Hepatic stellate cell (primary cell): ENCODE measurements around the gene CLEC9A.
"Not testable (repeated sequence)": the region's sequence is repeated elsewhere in the genome, so short reads cannot be mapped to it uniquely, and the experiment has no call there.

ENCODE experiments used
- DNase-seq: peaks from one replicate; pipeline ENCODE4 v3.0.0; 2011; ENCODE audit warnings: low spot score

CLEC9A gene

DNA sequence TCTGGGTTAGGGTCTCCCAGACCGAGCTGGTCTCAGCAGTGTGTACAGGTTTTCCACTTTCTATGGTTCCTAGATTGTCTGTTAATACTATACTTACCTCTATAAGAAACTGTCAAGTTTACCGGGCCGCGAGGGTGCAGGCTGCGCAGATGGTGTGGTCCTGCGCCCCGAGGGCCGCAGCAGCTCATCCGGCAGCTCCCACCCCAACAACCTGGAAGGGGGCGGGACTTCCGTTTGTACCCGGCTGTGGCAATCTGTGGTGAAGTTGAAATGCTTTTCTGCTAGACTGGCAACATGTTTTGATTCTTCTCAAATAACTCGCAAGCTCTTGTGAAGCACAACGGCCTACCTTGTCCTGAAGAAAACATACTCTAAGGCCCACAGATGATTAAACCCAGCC is at the start of gene CLEC9A:
TSS of gene CLEC9A (plus strand) at position 237 of the 400 bp plus-strand sequence. CDS start 22,006 bp downstream, outside the sequence.
- no peak for DNase-seq

- no peak for DNase-seq
Measured at GRCh38 chr12:9991876-9992275, 38.6 kb upstream of the CLEC9A start.

GRCh38 chr12:9992296-9992695 is 38.2 kb upstream of the CLEC9A start:
- no peak for DNase-seq

DNA sequence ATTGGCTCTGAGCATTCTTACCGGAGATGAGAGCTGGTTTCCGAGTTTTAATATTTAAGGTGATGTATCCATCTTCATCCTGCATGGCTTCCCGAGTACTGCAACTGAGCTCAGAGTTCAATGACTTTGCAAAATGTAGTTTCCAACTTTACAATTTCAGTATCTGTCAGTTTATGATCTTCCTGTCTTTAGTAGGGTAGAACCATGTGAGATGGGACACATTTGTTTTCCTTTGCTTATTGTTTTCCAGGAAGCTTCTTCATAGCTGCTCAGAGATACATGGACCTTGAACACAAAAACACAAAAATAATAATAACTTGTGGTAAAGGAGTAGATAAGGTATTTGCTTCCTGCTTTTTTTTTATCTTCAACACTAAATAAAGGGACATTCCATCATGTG is 31.5 kb upstream of the CLEC9A start, which contains the start of gene CLEC1B:
TSS of gene CLEC1B (minus strand) at position 106 of the 400 bp plus-strand sequence. CDS start at position 85, 21 bp downstream.
- no peak for DNase-seq

- no peak for DNase-seq
Measured at GRCh38 chr12:10001171-10001776, 29.2 kb upstream of the CLEC9A start.

DNA sequence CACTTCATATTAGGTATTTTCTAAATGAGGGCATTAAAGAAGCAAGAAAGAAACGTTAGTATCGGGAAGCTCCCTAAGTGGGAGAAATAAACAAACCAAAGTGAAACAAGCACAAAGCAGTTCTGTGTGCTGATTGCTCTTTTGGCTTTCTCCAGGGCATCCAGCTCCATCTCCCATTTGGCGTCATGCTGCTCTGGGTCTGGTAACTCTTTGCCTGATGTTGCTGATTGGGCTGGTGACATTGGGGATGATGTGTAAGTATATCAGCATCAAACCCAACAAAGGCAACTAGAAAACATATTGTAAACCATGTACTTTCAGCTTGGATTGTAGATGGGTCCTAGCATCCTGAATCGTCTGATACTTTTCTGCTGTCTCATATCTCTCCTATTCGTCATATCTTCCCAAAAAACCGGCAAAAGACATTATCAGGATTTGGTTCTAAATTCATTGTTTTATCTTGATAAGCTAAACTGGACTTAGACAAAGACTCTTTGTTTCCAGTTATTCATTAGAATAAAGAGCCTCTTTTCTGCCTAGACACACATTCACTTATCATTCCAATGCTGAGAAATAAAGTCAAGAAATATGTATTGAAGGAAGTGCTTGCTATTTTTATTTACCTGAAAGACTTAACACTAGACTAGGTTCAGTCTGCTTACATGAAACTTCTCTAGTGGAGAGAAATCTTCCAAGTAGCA is 17.7 kb upstream of the CLEC9A start:
- no peak for DNase-seq

- DNase-seq: no peak
Measured at GRCh38 chr12:10015450-10015849, 15.0 kb upstream of the CLEC9A start.

DNA sequence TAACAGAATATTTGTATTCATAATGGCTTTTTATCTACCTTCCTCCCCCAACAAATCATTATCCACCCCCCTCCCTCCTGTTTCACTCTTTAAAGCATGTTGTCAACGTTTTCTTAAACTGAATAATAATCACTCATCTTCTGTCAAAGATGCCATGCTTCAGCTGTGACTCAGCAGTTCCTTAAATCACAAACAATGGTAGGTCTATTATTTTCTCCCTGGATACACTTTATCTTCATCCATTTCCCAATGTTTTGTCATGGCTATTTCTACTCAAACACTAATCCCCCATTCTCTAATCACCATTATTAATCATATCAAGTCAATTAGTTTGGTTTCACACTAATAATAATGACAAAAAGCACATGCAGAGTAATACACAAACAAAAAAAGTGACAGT is 13.6 kb upstream of the CLEC9A start:
- no peak for DNase-seq

DNA sequence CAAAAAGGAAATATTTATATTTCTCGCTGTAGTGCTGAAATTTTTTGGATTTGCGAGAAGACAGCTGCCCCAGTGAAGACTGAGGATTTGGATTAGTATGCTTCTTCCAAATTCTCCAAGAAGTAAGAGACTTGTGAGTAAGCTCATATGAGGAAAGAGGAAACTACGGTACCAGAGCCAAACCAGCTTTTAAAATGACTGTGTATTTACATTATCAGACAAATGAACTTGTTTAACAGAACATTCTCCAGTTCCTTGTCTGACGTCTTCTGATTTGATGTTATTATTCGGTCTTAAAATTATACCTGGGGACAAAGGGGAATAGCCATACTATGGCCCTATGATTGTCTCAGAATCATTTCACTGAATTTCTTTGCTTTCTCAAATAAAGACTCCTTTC is 12.1 kb upstream of the CLEC9A start:
- no peak for DNase-seq

DNA sequence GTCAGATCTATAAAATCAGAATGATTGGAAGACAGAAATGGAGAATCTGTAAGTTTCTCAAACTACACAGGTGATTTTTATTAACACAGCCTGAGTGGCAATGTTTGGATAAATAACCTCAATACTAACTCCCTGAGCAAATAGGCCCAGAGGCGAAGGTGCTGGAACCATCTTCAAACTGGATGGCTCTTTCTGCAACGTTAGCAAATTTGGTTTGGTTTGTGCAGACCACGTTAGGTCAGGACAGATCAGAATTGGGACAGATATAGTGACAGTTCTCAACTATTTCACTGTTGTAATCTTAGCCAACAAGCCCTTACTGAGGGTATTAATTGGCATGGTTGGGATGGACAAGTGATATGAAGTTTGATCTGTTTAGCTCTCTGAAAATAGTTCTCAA is 9.1 kb upstream of the CLEC9A start:
- no peak for DNase-seq

DNA sequence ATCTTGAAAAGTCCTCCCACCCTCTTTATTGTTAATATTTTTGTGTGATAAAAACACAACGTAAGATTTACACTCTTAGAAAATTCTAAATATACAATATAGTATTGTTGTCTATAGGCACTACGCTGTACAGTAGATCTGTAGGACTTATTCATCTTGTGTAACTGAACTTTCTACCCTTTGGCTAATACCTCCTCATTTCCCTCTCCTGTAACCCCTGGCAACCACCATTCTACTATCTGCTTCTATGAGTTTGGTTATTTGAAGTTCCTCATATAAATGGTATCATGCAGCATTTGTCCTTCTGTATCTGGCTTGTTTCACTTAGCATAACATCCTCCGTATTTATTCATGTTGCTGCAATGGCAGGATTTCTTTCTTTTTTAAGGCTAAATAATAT is 5.2 kb upstream of the CLEC9A start:
- DNase-seq: no peak

DNA sequence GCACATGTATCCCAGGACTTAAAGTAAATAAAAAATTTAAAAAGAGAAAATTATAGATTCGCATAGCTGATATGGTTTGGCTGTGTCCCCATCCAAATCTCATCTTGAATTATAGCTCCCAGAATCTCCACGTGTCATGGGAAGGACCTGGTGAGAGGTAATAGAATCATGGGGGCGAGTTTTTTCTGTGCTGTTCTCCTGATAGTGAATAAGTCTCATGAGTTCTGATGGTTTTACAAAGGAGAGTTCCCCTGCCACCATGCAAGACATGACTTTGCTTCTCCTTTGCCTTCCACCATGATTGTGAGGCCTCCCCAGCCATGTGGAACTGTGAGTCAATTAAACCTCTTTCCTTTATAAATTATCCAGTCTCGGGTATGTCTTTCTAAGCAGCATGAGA is 3.8 kb upstream of the CLEC9A start:
- DNase-seq: not testable (repeated sequence)

DNA sequence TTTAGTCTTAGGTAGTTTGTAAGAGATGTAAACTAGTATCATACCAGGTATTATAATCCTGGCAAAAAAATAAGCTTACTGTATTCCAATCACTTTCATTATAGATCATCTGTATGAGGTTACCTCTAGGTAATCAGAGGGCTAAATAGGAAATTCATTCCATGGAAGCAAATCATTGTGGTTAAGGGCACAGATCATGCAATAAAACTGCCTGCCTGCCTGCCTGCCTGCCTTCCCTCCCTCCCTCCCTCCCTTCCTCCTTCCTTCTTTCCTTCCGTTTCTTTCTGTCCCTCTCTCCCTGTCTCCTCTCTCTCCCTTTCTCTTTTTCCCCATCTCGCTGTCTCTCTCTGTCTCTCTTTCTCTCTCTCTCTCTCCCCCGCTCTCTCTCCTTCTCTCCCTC is 3.2 kb upstream of the CLEC9A start:
- no peak for DNase-seq

DNA sequence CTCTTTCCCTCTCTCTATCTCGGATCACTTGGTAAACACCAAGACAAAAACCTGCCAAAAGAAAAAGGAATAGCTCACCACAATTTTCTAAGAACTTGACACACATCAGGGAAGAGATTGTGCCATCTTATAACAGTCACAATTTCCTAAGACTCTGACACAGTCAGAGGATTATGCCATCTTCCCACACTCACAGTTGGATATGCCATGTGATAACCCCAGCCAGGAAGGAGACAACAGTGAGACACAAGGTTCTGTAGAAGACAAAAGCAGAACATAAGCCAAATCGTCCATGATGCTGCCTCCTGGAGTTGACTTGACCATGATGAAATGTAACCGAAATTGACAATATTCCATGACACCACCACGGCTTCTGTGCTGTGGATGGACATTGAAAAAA is 2.8 kb upstream of the CLEC9A start:
- no peak for DNase-seq

GRCh38 chr12:10031321-10031720 is 839 bp downstream of the CLEC9A start:
- no peak for DNase-seq

DNA sequence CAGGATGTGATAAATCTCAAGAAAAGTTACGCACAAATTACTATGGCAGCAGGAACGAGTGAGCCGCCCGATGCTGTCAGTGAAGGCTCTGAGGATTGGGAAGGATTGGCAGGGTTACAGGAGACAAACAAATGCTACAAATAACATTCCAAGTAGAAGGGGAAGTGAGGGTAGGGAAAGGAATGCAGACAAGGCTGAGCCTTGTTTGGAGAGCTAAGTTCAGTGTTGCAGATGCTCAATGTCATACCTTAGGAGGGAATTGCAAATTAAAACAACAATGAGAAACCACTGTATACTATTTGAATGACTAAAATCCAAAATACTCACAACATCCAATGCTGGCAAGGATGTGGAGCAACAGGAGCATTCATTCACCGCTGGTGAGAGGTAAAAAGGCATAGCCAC is 1.3 kb downstream of the CLEC9A start:
- peak; percentile 63 for DNase-seq

GRCh38 chr12:10033783-10034545 is 3.5 kb downstream of the CLEC9A start:
- no peak for DNase-seq

GRCh38 chr12:10042167-10042566 is 11.7 kb downstream of the CLEC9A start:
- no peak for DNase-seq

DNA sequence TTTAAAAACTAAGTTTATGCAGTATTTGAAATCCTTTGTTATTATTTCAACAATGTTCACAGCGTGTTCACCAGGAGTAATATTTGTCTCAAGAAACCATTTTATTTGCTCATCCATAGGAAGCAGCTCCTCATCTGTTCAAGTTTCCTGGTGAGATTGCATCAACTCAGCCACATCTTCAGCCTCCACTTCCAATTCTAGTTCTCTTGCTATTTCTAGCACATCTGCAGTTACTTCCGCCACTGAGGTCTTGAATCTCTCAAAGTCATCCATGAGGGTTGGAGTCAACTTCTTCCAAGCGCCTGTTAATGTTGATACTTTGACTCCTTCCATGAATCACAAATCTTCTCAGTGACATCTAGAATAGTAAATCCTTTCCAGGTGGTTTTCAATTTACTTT is 18.0 kb downstream of the CLEC9A start:
- no peak for DNase-seq

DNA sequence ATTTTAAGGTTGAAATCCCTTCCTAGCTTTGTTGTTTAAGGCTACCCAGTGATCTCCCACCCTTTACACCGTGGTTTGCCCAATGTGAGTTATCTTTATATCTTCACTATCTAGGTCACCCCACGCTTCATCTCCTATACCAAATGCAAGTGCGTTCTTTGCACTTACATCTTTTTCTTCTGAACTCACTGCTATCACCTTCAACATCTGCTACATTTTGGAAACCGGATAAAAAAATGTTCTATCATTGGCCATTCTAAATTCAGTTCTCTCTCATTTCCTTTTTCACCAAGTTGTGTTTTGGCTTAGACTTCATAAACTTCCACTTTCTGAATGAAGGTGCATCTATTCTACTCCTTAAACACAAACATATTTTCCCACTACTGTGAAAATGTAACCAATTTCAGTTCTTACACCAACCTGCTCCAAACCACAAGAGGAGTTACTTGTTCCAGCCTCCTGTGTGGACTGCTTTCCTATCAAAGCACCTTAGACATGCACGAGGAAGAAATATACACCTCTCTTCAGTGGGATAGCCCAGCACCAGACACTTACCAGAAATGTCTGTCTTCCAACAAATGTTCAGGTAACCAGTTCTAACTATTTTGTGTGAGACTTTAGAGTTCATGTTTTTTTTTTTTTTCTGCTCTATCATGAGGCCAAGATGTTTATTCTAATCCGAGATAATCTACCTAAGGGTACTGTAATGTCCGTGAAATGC is 21.9 kb downstream of the CLEC9A start:
- DNase-seq: no peak

GRCh38 chr12:10058387-10058786 is 27.9 kb downstream of the CLEC9A start:
- no peak for DNase-seq

DNA sequence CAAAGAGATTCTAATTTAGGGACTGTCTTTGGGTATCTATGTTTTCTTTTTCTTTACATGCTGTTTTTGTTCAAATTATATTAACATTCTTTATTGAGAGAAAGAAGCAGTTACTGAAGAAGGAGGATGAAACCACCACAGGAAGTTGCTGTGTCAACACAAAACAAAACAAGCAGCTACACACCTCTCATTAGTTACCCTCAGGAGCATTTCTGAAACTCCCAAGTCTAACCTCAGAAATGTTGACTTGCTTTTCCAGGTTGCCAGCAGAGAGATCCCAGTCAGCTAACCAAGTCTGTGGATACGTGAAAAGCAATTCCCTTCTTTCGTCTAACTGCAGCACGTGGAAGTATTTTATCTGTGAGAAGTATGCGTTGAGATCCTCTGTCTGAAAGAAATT is 34.8 kb downstream of the CLEC9A start:
- DNase-seq: no peak
